GM23248 (cell line): ENCODE measurements around the gene KCTD6.

ENCODE experiments used
- EZH2 ChIP-seq: fragments of 200-600 bp; sonication (generic); IDR thresholded peaks from 2 replicates; pipeline ENCODE4 v1.6.1; 2018; ENCODE audit warnings: antibody characterized with exemption, mild to moderate bottlenecking; ENCODE audit not compliant: insufficient read depth, poor library complexity, severe bottlenecking
- EZH2phosphoT487 ChIP-seq: fragments of 200-600 bp; sonication (generic); IDR thresholded peaks from 2 replicates; pipeline ENCODE4 v1.6.1; 2018; ENCODE audit warnings: antibody characterized with exemption, moderate library complexity, mild to moderate bottlenecking, low read depth; ENCODE audit not compliant: insufficient read depth

GRCh38 chr3:58474967-58475578, 16.8 kb upstream of the KCTD6 start:
- TF ChIP-seq EZH2 = no peak
- no peak for TF ChIP-seq EZH2phosphoT487
